OCI-LY7 (cell line): ENCODE data around the gene ANKRD33B. TPM values are rescaled to one million over a fixed set of nuclear protein-coding genes. Genes with fewer than 3 reads are reported as not detected.

Source experiments
- BruUV-seq: library from RNA; stranded (reverse); fragments of 400-500 nt; replicated peaks from 2 replicates; lab custom pipeline; 2021; lab: Mats Ljungman, UMichigan
- CTCF ChIA-PET: fragments of 300-600 bp; sonication (Branson Sonifier 250); formaldehyde crosslinking; loops from one replicate; lab custom pipeline; 2022; ENCODE audit warnings: antibody characterized with exemption; ENCODE audit not compliant: unreplicated experiment; lab: Charles Lee
- POLR2A ChIA-PET: fragments of 300-600 bp; sonication (Branson Sonifier 250); formaldehyde crosslinking; loops from one replicate; lab custom pipeline; 2022; ENCODE audit warnings: antibody characterized with exemption; lab: Charles Lee
- DNase-seq: peaks from one replicate; pipeline ENCODE4 v3.0.0-alpha.2; 2015; ENCODE audit warnings: low spot score
- H2AFZ ChIP-seq: fragments of 200-600 bp; sonication (generic), shearing (Covaris generic); 2 replicates; pipeline ENCODE4 v1.6.1; 2014; ENCODE audit warnings: mild to moderate bottlenecking, antibody characterized with exemption, low read length, moderate library complexity
- H3K27ac ChIP-seq: fragments of 200-600 bp; sonication (generic); 2 replicates; pipeline ENCODE4 v1.5.1; 2014; ENCODE audit warnings: mixed run types, low read depth, mild to moderate bottlenecking, moderate library complexity, low read length, inconsistent platforms; ENCODE audit not compliant: poor library complexity, severe bottlenecking
- H3K36me3 ChIP-seq: fragments of 200-600 bp; sonication (generic); 2 replicates; pipeline ENCODE4 v1.6.1; 2014; ENCODE audit warnings: mild to moderate bottlenecking, antibody characterized with exemption, low read length, moderate library complexity, mixed read lengths; ENCODE audit not compliant: insufficient read depth
- H3K4me1 ChIP-seq: fragments of 200-600 bp; sonication (generic); 2 replicates; pipeline ENCODE4 v1.5.1; 2014; ENCODE audit warnings: mild to moderate bottlenecking, low read length; ENCODE audit not compliant: insufficient read depth, poor library complexity, severe bottlenecking
- H3K4me2 ChIP-seq: fragments of 200-600 bp; sonication (generic); 2 replicates; pipeline ENCODE4 v1.6.1; 2014; ENCODE audit warnings: mild to moderate bottlenecking, low read length
- H3K4me3 ChIP-seq: fragments of 200-600 bp; sonication (generic); 2 replicates; pipeline ENCODE4 v1.5.1; 2014; ENCODE audit warnings: mild to moderate bottlenecking, low read depth, low read length; ENCODE audit not compliant: poor library complexity, severe bottlenecking
- H3K79me2 ChIP-seq: fragments of 200-600 bp; sonication (generic); 2 replicates; pipeline ENCODE4 v1.6.1; 2016; ENCODE audit warnings: low read depth, mild to moderate bottlenecking, low read length, moderate library complexity, mixed read lengths; ENCODE audit not compliant: insufficient read depth
- H3K9me2 ChIP-seq: fragments of 200-600 bp; sonication (generic); 2 replicates; pipeline ENCODE4 v1.6.1; 2016; ENCODE audit warnings: mild to moderate bottlenecking, low read length, mixed read lengths; ENCODE audit not compliant: insufficient read depth
- H3K9me3 ChIP-seq: fragments of 200-600 bp; sonication (generic); 2 replicates; pipeline ENCODE4 v1.6.1; 2014; ENCODE audit warnings: mild to moderate bottlenecking, mixed run types, low read length, mixed read lengths
- H4K20me1 ChIP-seq: fragments of 200-600 bp; sonication (generic); 2 replicates; pipeline ENCODE4 v1.6.1; 2014; ENCODE audit warnings: mild to moderate bottlenecking, antibody characterized with exemption, low read length, moderate library complexity, mixed read lengths; ENCODE audit not compliant: insufficient read depth
- CTCF ChIP-seq: fragments of 200-600 bp; sonication (generic); conservative IDR thresholded peaks from 2 replicates; pipeline ENCODE4 v1.5.1; 2014; ENCODE audit warnings: mild to moderate bottlenecking, antibody characterized with exemption, low read length, moderate library complexity, mixed read lengths
- EZH2phosphoT487 ChIP-seq: fragments of 200-600 bp; sonication (generic); IDR thresholded peaks from 2 replicates; pipeline ENCODE4 v1.6.1; 2018; ENCODE audit warnings: low read depth, borderline replicate concordance, mild to moderate bottlenecking, mixed run types, antibody characterized with exemption, low read length, moderate library complexity, mixed read lengths
- intact Hi-C: fragments of 100-400 bp; cut with micrococcal nuclease; formaldehyde crosslinking; loops from one replicate; pipeline ENCODE4 v1.10.0; 2022; ENCODE audit not compliant: unreplicated experiment
- total RNA-seq, 2 experiments: library from RNA; depleted of rRNA in 1 of 2; stranded (reverse); fragments of >200 nt in 1 of 2; shearing (Covaris generic) in 1 of 2; gene quantifications; 2 replicates each; pipeline ENCODE4 v1.2.3, GENCODE V29; 2014 to 2022

Gene ANKRD33B
- total RNA-seq, 2 experiments from 2014 or later: 5.6 to 11.4 TPM

- H3K4me1 ChIP-seq: peaks cover 50% of the 10 kb centered on the region
- H3K36me3 ChIP-seq: peaks cover 14% of the 10 kb centered on the region
- no peak overlapping the region for H2AFZ ChIP-seq
- no peaks in the 10 kb centered on the region for H4K20me1 ChIP-seq
- H3K79me2 ChIP-seq: peaks cover 14% of the 10 kb centered on the region; the same call in 1 of the 2 replicates
- H3K9me3 ChIP-seq: peaks cover 17% of the 10 kb centered on the region
- no peak for TF ChIP-seq EZH2phosphoT487
- no peak for TF ChIP-seq CTCF
- no peak overlapping the region for H3K4me2 ChIP-seq
- H3K27ac ChIP-seq: no peak overlapping the region
- intact Hi-C loops: no loop called here
- ChIA-PET POLR2A (interaction anchor here (0.6 kb wide), 1 partner anchor 128 kb away, joined by 3 read pairs; no protein-coding TSS in a partner anchor), CTCF (no interaction called here)
- H3K9me2 ChIP-seq: no peaks in the 10 kb centered on the region
- BruUV-seq: no TSS peak
- no peak overlapping the region for H3K4me3 ChIP-seq
- no peak for DNase-seq
Measured at GRCh38 chr5:10595293-10595671, 31.4 kb downstream of the ANKRD33B start.

- no TSS peak for BruUV-seq
- no peak for TF ChIP-seq CTCF
- no peak for TF ChIP-seq EZH2phosphoT487
- H3K4me3 ChIP-seq: no peak overlapping the region
- H3K36me3 ChIP-seq: peaks cover 16% of the 10 kb centered on the region
- DNase-seq: no peak
- H3K27ac ChIP-seq: no peak overlapping the region
- no peaks in the 10 kb centered on the region for H3K9me2 ChIP-seq
- CTCF ChIA-PET: no interaction called here
- POLR2A ChIA-PET: no interaction called here
- H2AFZ ChIP-seq: no peak overlapping the region
- no peak overlapping the region for H3K4me2 ChIP-seq
- peaks cover 14% of the 10 kb centered on the region; the same call in 1 of the 2 replicates for H3K79me2 ChIP-seq
- no peaks in the 10 kb centered on the region for H4K20me1 ChIP-seq
- peaks cover 56% of the 10 kb centered on the region for H3K4me1 ChIP-seq
- peaks cover 21% of the 10 kb centered on the region for H3K9me3 ChIP-seq
- intact Hi-C loops: no loop called here
Measured at GRCh38 chr5:10595672-10596309, 31.9 kb downstream of the ANKRD33B start.

DNA sequence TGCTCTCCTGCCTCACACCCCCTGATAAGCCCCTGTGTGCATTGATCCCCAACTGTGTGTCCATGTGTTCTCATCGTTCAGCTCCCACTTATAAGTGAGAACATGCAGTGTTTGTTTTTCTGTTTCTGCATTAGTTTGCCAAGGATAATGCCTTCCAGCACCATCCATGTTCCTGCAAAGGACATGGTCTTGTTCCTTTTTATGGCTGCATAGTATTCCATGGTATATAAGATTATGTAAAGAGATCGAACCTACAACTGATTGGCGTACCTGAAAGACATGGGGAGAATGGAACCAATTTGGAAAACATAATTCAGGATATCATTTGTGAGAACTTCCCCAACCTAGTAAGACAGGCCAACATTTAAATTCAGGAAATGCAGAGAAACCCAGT, 32.4 kb downstream of the ANKRD33B start:
- Histone ChIP-seq H3K4me3 (no peak overlapping the region), H3K9me3 (peaks cover 21% of the 10 kb centered on the region), H3K4me1 (peaks cover 61% of the 10 kb centered on the region), H3K36me3 (peaks cover 16% of the 10 kb centered on the region), H3K79me2 (peaks cover 12% of the 10 kb centered on the region; the same call in 1 of the 2 replicates), H3K9me2 (no peaks in the 10 kb centered on the region), H2AFZ (no peak overlapping the region), H4K20me1 (no peaks in the 10 kb centered on the region), H3K27ac (no peak overlapping the region), H3K4me2 (no peak overlapping the region)
- intact Hi-C loops: no loop called here
- BruUV-seq: no TSS peak
- ChIA-PET POLR2A (no interaction called here), CTCF (no interaction called here)
- DNase-seq: no peak
- TF ChIP-seq EZH2phosphoT487 (no peak), CTCF (no peak)
